Epithelial cell of prostate (primary cell): ENCODE data around the gene NOD2.

Source experiments
- DNase-seq: peaks from one replicate; pipeline ENCODE4 v3.0.0-alpha.2; 2011; ENCODE audit warnings: low read depth, low spot score
- H3K27ac ChIP-seq: fragments of 450-650 bp; 2 replicates; pipeline ENCODE4 v1.5.1; 2017; ENCODE audit warnings: mild to moderate bottlenecking

NOD2 gene

GRCh38 chr16:50692999-50693781, at the start of gene NOD2:
Gene NOD2 (plus strand): TSS chr16:50693606. CDS start chr16:50699496, 5,890 bp downstream.
- no peak for DNase-seq
- no peak within 1 kb of the TSS for H3K27ac ChIP-seq

GRCh38 chr16:50644245-50644644, 49.2 kb upstream of the NOD2 start:
- H3K27ac ChIP-seq: no peak overlapping the region
- DNase-seq: no peak

GRCh38 chr16:50644729-50645128, 48.7 kb upstream of the NOD2 start:
- no peak for DNase-seq

GRCh38 chr16:50645563-50646220, 47.7 kb upstream of the NOD2 start:
- DNase-seq: no peak
- no peak overlapping the region for H3K27ac ChIP-seq

More at GRCh38 chr16:50644729-50645128, 48.7 kb upstream of the NOD2 start:
- no peak overlapping the region for H3K27ac ChIP-seq

- DNase-seq: no peak
- H3K27ac ChIP-seq: no peak overlapping the region
These were observed 47.1 kb upstream of the NOD2 start for GRCh38 chr16:50646345-50646744.

- no peak overlapping the region for H3K27ac ChIP-seq
- DNase-seq: no peak
These were observed 41.5 kb upstream of the NOD2 start for GRCh38 chr16:50651835-50652438.

- DNase-seq: no peak
- H3K27ac ChIP-seq: no peak overlapping the region
These were observed 40.5 kb upstream of the NOD2 start for GRCh38 chr16:50652836-50653425.

- no peak overlapping the region for H3K27ac ChIP-seq
- DNase-seq: no peak
These were observed 39.5 kb upstream of the NOD2 start for GRCh38 chr16:50653633-50654519.

GRCh38 chr16:50655558-50656055, 37.8 kb upstream of the NOD2 start:
- no peak for DNase-seq
- no peak overlapping the region for H3K27ac ChIP-seq

- H3K27ac ChIP-seq: no peak overlapping the region
These were observed 36.2 kb upstream of the NOD2 start for GRCh38 chr16:50657241-50657640.

GRCh38 chr16:50659806-50660205, 33.6 kb upstream of the NOD2 start:
- H3K27ac ChIP-seq: no peak overlapping the region
- no peak for DNase-seq

More at GRCh38 chr16:50657241-50657640, 36.2 kb upstream of the NOD2 start:
- DNase-seq: no peak

GRCh38 chr16:50662306-50662940, 31.0 kb upstream of the NOD2 start:
- H3K27ac ChIP-seq: no peak overlapping the region
- DNase-seq: no peak

- H3K27ac ChIP-seq: no peak overlapping the region
- no peak for DNase-seq
These were observed 29.1 kb upstream of the NOD2 start for GRCh38 chr16:50664270-50664669.

GRCh38 chr16:50665128-50665878, 28.1 kb upstream of the NOD2 start:
- no peak for DNase-seq
- no peak overlapping the region for H3K27ac ChIP-seq

- no peak overlapping the region for H3K27ac ChIP-seq
- DNase-seq: no peak
These were observed 26.5 kb upstream of the NOD2 start for GRCh38 chr16:50666658-50667496.

GRCh38 chr16:50667497-50668367, 25.7 kb upstream of the NOD2 start:
- no peak for DNase-seq
- no peak overlapping the region for H3K27ac ChIP-seq
